Measurements from ENCODE around the gene MYL6B.

GRCh38 chr12:56118688-56119357, 33.6 kb upstream of the MYL6B start:
- TF ChIP-seq CTCF (IDR thresholded peaks at IDR 0.05) (no peak), EZH2 (IDR thresholded peaks at IDR 0.05) (no peak)
